HEK293 (cell line): ENCODE results near the gene QSOX1.

Experiments used
- HOXA7 ChIP-seq: sonication (generic); formaldehyde crosslinking; IDR thresholded peaks from 2 replicates; pipeline ENCODE4 v1.8.1; 2022; ENCODE audit warnings: missing genetic modification reagents, borderline replicate concordance
- RBAK ChIP-seq: fragments of 450-650 bp; formaldehyde crosslinking; IDR thresholded peaks from 2 replicates; pipeline ENCODE4 v1.5.1; 2016; ENCODE audit warnings: missing biosample characterization, missing genetic modification characterization
- ZFP41 ChIP-seq: fragments of 450-650 bp; formaldehyde crosslinking; IDR thresholded peaks from 2 replicates; pipeline ENCODE4 v1.5.1; 2016; ENCODE audit warnings: missing biosample characterization, missing genetic modification characterization, borderline replicate concordance
- ZNF10 ChIP-seq: fragments of 450-650 bp; formaldehyde crosslinking; IDR thresholded peaks from 2 replicates; pipeline ENCODE4 v1.5.1; 2017; ENCODE audit warnings: missing biosample characterization, missing genetic modification characterization
- ZNF138 ChIP-seq: fragments of 450-650 bp; formaldehyde crosslinking; IDR thresholded peaks from 2 replicates; pipeline ENCODE4 v1.5.1; 2016; ENCODE audit warnings: missing biosample characterization, missing genetic modification characterization, borderline replicate concordance
- ZNF174 ChIP-seq: fragments of 450-650 bp; formaldehyde crosslinking; IDR thresholded peaks from 2 replicates; pipeline ENCODE4 v1.5.0; 2017; ENCODE audit warnings: missing biosample characterization, mild to moderate bottlenecking, missing genetic modification characterization
- ZNF214 ChIP-seq: fragments of 450-650 bp; formaldehyde crosslinking; IDR thresholded peaks from 2 replicates; pipeline ENCODE4 v1.5.1; 2017; ENCODE audit warnings: missing biosample characterization, mild to moderate bottlenecking, missing genetic modification characterization, borderline replicate concordance
- ZNF302 ChIP-seq: fragments of 450-650 bp; formaldehyde crosslinking; IDR thresholded peaks from 2 replicates; pipeline ENCODE4 v1.5.1; 2016; ENCODE audit warnings: missing biosample characterization, missing genetic modification characterization, low read depth
- ZNF623 ChIP-seq: fragments of 450-650 bp; formaldehyde crosslinking; IDR thresholded peaks from 2 replicates; pipeline ENCODE4 v1.5.1; 2016; ENCODE audit warnings: missing biosample characterization, missing genetic modification characterization
- ZNF791 ChIP-seq: fragments of 450-650 bp; formaldehyde crosslinking; IDR thresholded peaks from 2 replicates; pipeline ENCODE4 v1.5.1; 2016; ENCODE audit warnings: missing biosample characterization, missing genetic modification characterization
- TF ChIP-seq, protein P1 (sequence below): fragments of 450-650 bp; IDR thresholded peaks from 2 replicates; pipeline ENCODE4 v1.5.1; 2018; ENCODE audit warnings: missing biosample characterization, mild to moderate bottlenecking, missing genetic modification characterization
- TF ChIP-seq, protein P2 (sequence below): fragments of 450-650 bp; formaldehyde crosslinking; IDR thresholded peaks from 2 replicates; pipeline ENCODE4 v1.5.1; 2016; ENCODE audit warnings: missing biosample characterization, missing genetic modification characterization

DNA sequence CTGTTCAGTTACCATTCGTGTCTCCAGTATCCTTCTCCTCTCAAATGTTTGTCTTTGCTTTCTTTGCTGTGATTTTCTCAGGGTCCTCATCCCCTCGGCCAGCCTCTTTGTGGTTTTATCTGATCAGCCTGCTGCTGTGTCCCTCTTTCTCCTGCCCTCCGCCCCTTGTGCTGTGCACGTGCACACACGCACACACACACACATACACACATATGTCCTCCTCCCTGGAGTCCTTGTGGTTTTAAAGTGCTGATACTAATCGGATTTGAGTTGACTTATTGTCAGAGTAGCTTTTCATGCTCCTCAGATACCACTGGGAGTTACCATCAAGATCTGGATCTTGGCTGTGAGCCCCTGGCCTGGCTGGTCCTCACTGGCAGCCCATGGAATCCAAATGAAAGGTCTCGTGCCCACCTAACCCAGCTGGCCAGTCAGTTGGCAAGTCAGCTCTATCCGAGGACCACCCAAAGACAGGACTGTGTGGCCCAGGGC is 34.1 kb downstream of the QSOX1 start:
- TF ChIP-seq ZNF623 (tag by site-specific recombination) (no peak), ZNF138 (no peak), ZNF214 (no peak), ZNF302 (tag by site-specific recombination) (no peak), ZNF791 (no peak), RBAK (tag by site-specific recombination) (no peak), ZNF174 (tag by site-specific recombination) (no peak), HOXA7 (CRISPR knock-in tag) (no peak), ZNF10 (tag by site-specific recombination) (no peak), ZFP41 (tag by site-specific recombination) (no peak)
- TF ChIP-seq, protein P1, sequence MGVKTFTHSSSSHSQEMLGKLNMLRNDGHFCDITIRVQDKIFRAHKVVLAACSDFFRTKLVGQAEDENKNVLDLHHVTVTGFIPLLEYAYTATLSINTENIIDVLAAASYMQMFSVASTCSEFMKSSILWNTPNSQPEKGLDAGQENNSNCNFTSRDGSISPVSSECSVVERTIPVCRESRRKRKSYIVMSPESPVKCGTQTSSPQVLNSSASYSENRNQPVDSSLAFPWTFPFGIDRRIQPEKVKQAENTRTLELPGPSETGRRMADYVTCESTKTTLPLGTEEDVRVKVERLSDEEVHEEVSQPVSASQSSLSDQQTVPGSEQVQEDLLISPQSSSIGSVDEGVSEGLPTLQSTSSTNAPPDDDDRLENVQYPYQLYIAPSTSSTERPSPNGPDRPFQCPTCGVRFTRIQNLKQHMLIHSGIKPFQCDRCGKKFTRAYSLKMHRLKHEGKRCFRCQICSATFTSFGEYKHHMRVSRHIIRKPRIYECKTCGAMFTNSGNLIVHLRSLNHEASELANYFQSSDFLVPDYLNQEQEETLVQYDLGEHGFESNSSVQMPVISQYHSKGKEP (tag by site-specific recombination), result no peak
- TF ChIP-seq, protein P2, sequence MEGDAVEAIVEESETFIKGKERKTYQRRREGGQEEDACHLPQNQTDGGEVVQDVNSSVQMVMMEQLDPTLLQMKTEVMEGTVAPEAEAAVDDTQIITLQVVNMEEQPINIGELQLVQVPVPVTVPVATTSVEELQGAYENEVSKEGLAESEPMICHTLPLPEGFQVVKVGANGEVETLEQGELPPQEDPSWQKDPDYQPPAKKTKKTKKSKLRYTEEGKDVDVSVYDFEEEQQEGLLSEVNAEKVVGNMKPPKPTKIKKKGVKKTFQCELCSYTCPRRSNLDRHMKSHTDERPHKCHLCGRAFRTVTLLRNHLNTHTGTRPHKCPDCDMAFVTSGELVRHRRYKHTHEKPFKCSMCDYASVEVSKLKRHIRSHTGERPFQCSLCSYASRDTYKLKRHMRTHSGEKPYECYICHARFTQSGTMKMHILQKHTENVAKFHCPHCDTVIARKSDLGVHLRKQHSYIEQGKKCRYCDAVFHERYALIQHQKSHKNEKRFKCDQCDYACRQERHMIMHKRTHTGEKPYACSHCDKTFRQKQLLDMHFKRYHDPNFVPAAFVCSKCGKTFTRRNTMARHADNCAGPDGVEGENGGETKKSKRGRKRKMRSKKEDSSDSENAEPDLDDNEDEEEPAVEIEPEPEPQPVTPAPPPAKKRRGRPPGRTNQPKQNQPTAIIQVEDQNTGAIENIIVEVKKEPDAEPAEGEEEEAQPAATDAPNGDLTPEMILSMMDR (tag by site-specific recombination), result no peak
